ENCODE data around the gene PCK1. TPM values are rescaled to one million over a fixed set of nuclear protein-coding genes. Genes with fewer than 3 reads are reported as not detected.

The PCK1 gene
- total RNA-seq, 1 experiment from 2014 or later: not detected

DNA sequence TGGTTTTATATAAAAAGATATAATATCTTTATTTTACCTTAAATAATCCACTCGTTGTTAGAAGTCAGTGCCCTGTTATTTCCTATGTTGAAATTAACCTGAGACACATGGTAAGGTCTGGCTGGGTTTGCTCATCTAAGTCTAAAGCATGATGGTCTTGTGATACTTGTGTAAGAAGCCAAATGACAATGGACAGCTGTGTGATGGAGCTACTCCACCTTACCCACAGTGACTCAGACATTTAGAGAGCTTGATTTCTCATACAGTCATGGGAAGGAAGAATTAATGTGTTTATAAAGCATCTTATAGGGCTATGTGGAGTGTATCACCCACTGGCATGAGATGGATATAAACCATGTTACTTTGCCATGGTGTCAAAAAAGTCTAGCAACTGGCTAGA is 47.7 kb upstream of the PCK1 start:
- Histone ChIP-seq H3K9me3 (ENCODE audit: insufficient read depth, low read depth) (no peaks in the 10 kb centered on the region), H3K9me2 (ENCODE audit: insufficient read depth) (no peaks in the 10 kb centered on the region), H3K36me3 (ENCODE audit: low read depth) (no peaks in the 10 kb centered on the region), H2AFZ (no peak overlapping the region), H3K27ac (no peak overlapping the region), H3F3A (ENCODE audit: insufficient read depth, low read depth) (0 out of 2 replicates have a peak, but pooled peaks cover 3% of the 10 kb centered on the region), H3K27me3 (ENCODE audit: insufficient read depth, low read depth) (no peaks in the 10 kb centered on the region), H3K79me2 (ENCODE audit: low read depth) (no peaks in the 10 kb centered on the region), H4K20me1 (ENCODE audit: insufficient read depth) (no peaks in the 10 kb centered on the region), H3K4me1 (replicated peaks; ENCODE audit: insufficient read depth) (no peaks in the 10 kb centered on the region), H3K4me2 (no peak overlapping the region), H3K4me3 (no peak overlapping the region)
- intact Hi-C loops (cut with micrococcal nuclease; ENCODE audit: unreplicated experiment): loop anchor here (5.0 kb wide), 1 partner anchor 421 kb away; no protein-coding TSS in a partner anchor
- no peak for DNase-seq
- CTCF ChIA-PET: interaction anchor here (1.0 kb wide), 1 partner anchor 12 kb away, joined by 3 read pairs; no protein-coding TSS in a partner anchor
- no TSS peak for BruUV-seq (replicated peaks)
- POLR2A ChIA-PET (ENCODE audit: unreplicated experiment): no interaction called here
- no peak for TF ChIP-seq EZH2 (IDR thresholded peaks at IDR 0.05; ENCODE audit: low read depth)
- TF ChIP-seq, protein P1, sequence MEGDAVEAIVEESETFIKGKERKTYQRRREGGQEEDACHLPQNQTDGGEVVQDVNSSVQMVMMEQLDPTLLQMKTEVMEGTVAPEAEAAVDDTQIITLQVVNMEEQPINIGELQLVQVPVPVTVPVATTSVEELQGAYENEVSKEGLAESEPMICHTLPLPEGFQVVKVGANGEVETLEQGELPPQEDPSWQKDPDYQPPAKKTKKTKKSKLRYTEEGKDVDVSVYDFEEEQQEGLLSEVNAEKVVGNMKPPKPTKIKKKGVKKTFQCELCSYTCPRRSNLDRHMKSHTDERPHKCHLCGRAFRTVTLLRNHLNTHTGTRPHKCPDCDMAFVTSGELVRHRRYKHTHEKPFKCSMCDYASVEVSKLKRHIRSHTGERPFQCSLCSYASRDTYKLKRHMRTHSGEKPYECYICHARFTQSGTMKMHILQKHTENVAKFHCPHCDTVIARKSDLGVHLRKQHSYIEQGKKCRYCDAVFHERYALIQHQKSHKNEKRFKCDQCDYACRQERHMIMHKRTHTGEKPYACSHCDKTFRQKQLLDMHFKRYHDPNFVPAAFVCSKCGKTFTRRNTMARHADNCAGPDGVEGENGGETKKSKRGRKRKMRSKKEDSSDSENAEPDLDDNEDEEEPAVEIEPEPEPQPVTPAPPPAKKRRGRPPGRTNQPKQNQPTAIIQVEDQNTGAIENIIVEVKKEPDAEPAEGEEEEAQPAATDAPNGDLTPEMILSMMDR (conservative IDR thresholded peaks at IDR 0.05): no peak

DNA sequence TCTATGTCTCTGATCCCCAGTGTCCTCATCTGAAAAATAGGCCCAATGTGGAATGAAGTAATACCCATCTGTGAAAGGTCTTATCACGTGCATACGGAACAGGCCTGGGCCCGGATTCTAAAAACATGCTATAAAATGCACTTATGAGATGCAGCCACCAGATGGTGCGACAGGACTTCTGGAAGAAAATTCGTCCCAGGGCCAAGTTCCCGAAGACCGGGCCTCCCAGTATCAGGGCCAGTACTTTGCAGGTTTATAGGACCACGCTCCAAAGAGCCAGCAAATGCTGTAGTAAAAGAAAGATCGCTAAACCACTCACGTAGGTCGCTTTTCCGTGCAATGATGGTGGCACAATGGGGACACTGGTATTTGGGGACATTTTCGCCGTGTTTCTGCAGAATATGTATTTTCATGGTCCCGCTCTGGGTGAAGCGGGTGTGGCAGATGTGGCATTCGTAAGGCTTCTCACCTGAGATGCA is 46.6 kb upstream of the PCK1 start:
- BruUV-seq (replicated peaks): no TSS peak
- no peak overlapping the region for H3K4me3 ChIP-seq
- no peaks in the 10 kb centered on the region for H3K36me3 ChIP-seq (ENCODE audit: low read depth)
- no peak overlapping the region for H2AFZ ChIP-seq
- no peaks in the 10 kb centered on the region for H3K4me1 ChIP-seq (replicated peaks; ENCODE audit: insufficient read depth)
- peak; percentile 56 for DNase-seq
- no peaks in the 10 kb centered on the region for H4K20me1 ChIP-seq (ENCODE audit: insufficient read depth)
- no peak overlapping the region for H3K4me2 ChIP-seq
- POLR2A ChIA-PET (ENCODE audit: unreplicated experiment): no interaction called here
- intact Hi-C loops (cut with micrococcal nuclease; ENCODE audit: unreplicated experiment): loop anchor here (1.0 to 5.0 kb wide), 3 partner anchors 80 to 695 kb away; no protein-coding TSS in a partner anchor
- H3K9me3 ChIP-seq (ENCODE audit: insufficient read depth, low read depth): no peaks in the 10 kb centered on the region
- no peaks in the 10 kb centered on the region for H3F3A ChIP-seq (ENCODE audit: insufficient read depth, low read depth)
- no peaks in the 10 kb centered on the region for H3K79me2 ChIP-seq (ENCODE audit: low read depth)
- H3K27ac ChIP-seq: no peak overlapping the region
- CTCF ChIA-PET: interaction anchor here (0.7 kb wide), 2 partner anchors 684 to 1074 kb away, joined by 4 to 5 read pairs; no protein-coding TSS in a partner anchor
- no peak for TF ChIP-seq EZH2 (IDR thresholded peaks at IDR 0.05; ENCODE audit: low read depth)
- TF ChIP-seq, protein P1 (conservative IDR thresholded peaks at IDR 0.05): peak; percentile 92
- peaks cover 9% of the 10 kb centered on the region; the same call in 1 of the 2 replicates for H3K27me3 ChIP-seq (ENCODE audit: insufficient read depth, low read depth)
- H3K9me2 ChIP-seq (ENCODE audit: insufficient read depth): no peaks in the 10 kb centered on the region

DNA sequence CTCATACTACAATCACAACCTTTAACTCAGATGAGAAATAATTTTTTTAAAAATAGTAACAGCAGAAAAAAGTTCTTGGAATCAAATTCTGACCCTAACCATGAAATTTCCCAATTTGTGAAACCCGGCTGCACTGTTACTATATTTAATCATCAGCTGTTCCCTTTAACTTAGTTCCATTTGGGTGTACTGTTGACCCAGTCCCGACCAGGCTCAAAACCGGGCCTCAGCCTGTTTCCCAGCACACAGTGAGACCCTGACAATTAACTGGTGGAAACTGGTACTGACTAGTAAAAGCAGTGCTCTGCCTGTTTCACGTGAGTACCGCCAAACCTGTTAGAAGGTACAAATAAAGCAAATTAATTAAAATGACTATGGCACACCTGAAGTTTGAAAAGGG is 43.0 kb upstream of the PCK1 start:
- Histone ChIP-seq H3K9me2 (ENCODE audit: insufficient read depth) (no peaks in the 10 kb centered on the region), H3K4me1 (replicated peaks; ENCODE audit: insufficient read depth) (no peaks in the 10 kb centered on the region), H3F3A (ENCODE audit: insufficient read depth, low read depth) (no peaks in the 10 kb centered on the region), H3K36me3 (ENCODE audit: low read depth) (no peaks in the 10 kb centered on the region), H3K27ac (no peak overlapping the region), H3K4me3 (no peak overlapping the region), H3K4me2 (no peak overlapping the region), H4K20me1 (ENCODE audit: insufficient read depth) (no peaks in the 10 kb centered on the region), H3K79me2 (ENCODE audit: low read depth) (no peaks in the 10 kb centered on the region), H2AFZ (no peak overlapping the region), H3K9me3 (ENCODE audit: insufficient read depth, low read depth) (no peaks in the 10 kb centered on the region), H3K27me3 (ENCODE audit: insufficient read depth, low read depth) (peaks cover 32% of the 10 kb centered on the region; the same call in 1 of the 2 replicates)
- ChIA-PET POLR2A (ENCODE audit: unreplicated experiment) (no interaction called here), CTCF (interaction anchor here (0.6 to 1.2 kb wide), 2 partner anchors 77 to 694 kb away, joined by 3 to 11 read pairs; no protein-coding TSS in a partner anchor)
- no TSS peak for BruUV-seq (replicated peaks)
- intact Hi-C loops (cut with micrococcal nuclease; ENCODE audit: unreplicated experiment): no loop called here
- DNase-seq: no peak
- TF ChIP-seq, protein P1 (conservative IDR thresholded peaks at IDR 0.05): no peak
- no peak for TF ChIP-seq EZH2 (IDR thresholded peaks at IDR 0.05; ENCODE audit: low read depth)

All from PC-9 (cell line).